DMS114 treated with DMSO at 0.1 percent for 48 hours (cell line): ENCODE results near the gene HP.
"Not testable (repeated sequence)": the region's sequence is repeated elsewhere in the genome, so short reads cannot be mapped to it uniquely, and the experiment has no call there.

ENCODE experiments used
- DNase-seq: peaks from one replicate; lab custom pipeline; 2025; ENCODE audit not compliant: unreplicated experiment; lab: John Stamatoyannopoulos, UW

Gene HP, protein sequence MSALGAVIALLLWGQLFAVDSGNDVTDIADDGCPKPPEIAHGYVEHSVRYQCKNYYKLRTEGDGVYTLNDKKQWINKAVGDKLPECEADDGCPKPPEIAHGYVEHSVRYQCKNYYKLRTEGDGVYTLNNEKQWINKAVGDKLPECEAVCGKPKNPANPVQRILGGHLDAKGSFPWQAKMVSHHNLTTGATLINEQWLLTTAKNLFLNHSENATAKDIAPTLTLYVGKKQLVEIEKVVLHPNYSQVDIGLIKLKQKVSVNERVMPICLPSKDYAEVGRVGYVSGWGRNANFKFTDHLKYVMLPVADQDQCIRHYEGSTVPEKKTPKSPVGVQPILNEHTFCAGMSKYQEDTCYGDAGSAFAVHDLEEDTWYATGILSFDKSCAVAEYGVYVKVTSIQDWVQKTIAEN

DNA sequence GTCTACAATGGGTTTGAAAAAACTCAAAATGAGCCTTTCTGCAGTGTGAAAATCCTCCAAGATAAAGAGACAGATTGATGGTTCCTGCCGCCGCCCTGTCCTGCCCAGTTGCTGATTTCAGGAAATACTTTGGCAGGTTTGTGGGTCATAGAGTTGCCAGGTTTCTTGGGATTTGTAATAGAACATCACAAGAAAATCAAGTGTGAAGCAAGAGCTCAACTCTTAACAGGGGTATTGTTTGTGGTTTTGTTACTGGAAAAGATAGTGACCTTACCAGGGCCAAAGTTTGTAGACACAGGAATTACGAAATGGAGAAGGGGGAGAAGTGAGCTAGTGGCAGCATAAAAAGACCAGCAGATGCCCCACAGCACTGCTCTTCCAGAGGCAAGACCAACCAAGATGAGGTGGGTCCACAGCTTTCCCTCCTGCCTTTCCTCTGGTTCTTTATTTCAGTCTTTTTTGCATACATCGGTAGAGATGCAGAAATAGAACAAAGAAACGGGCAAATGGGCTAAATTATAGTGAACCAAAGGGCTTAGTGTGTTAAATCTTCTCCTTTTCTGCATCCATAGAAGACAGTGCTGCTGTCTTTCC lies at the start of gene HP:
Gene HP, plus strand, starts transcription at position 252 of the 594 bp plus-strand sequence. Its CDS starts 148 bp downstream, at position 400.
- not testable (repeated sequence) for DNase-seq

DNA sequence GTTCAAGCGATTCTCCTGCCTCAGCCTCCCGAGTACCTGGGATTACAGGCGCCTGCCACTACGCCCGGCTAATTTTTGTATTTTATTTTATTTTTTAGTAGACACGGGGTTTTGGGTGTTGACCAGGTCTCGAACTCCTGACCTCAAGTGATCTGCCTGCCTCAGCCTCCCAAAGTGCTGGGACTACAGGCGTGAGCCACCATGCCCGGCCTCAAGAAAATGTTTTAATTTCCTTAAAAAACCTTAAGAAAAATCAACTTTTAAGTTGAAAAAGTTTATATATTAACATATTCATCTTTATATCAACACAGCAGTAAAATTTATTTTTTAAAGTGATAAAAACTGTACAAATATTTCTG lies 46.3 kb upstream of the HP start:
- not testable (repeated sequence) for DNase-seq

DNA sequence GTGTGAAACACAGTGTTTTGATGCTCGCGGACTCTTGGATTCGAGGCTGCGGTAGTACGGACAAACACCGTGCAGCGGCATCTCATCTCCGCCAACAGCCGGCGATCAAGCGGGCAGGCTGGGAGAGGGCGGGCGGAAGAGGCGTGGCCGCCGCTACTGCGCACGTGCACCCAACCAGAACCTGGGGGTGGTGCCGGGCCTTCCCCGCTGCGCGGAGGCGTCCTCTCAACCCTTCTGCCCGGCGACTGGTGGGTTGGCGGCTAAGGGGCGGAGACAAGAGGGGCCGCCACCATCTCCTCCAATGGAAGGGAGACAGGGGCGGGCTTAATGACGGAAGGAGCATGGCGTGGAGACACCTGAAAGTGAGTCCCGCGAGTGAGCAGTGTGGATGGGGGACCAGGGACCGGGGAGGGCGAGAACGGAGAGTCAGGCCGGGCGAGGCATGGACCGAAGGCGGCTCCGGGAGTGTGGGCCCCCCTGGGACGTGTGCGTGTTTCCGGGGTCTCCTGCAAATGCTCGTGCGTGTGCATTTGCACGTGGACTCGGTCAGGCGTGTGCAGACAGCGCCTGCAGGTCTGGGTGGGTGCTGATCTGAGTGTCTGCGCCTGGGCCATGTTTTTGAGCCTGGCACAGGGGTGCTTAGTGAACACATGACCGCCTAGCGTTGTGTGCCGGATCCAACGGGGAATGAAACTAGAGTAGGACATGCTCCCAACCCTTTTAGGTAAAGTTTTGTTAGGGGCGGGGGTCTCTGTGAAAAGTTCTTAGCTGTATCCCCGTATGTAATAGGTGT lies 45.7 kb upstream of the HP start, which contains the start of gene DHODH:
Gene DHODH, plus strand, starts transcription at position 321 of the 793 bp plus-strand sequence. Its CDS starts 21 bp downstream, at position 342.
- peak; percentile 99 for DNase-seq

DNA sequence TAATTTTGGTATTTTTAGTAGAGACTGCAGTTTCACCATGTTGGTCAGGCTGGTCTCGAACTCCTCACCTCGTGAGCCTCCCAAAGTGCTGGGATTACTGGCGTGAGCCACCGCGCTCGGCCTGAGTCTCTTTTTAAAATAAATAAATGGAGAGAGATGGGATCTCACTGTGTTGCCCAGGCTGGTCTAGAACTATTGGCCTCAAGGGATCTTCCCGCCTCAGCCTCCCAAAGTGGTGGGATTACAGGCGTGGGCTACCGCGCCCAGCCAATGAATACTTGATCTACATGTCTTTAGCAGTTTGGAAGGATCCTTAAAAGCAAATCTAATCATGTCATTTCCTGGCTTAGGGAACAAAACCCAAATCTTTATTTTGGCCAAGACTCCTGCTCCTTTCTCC lies 44.5 kb upstream of the HP start:
- no peak for DNase-seq

DNA sequence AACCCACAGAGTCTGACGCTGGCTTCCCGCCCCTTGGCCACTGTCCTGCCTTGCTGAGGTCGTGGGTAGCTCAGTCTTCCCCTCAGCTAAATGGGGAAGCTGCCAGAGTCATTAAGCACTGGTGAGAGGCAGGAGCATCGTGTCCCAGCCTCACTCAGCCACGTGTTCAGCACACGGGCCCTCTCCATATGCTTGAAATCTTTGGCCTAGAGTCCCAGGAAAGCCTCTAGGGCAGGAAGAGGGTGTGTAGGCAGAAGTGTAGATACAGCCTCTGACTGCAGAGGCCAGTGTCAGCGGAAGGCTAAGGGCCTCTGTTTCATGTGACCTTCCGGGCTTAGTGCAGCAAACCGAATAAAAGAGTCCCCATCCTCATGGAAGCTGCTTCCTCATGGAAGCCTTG lies 41.7 kb upstream of the HP start:
- no peak for DNase-seq

DNA sequence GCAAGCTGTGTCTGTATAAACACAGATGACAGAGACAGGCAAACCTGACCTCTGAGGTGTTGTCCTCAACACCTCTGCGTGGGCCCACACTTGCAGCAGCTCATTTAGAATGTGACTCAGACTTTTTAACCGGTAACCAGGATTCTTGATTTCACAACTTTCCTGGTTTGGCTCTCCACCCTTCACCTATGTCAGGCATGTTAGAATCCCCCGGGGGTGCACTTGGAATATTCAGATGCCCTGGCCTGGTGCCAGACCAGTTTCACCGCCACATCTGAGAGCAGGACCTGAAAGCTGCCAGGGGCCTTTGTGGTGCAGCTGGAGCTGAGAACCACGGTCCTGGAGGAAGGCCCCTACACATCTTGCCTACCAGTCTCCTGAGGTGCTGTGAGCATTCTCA lies 40.9 kb upstream of the HP start:
- DNase-seq: no peak

DNA sequence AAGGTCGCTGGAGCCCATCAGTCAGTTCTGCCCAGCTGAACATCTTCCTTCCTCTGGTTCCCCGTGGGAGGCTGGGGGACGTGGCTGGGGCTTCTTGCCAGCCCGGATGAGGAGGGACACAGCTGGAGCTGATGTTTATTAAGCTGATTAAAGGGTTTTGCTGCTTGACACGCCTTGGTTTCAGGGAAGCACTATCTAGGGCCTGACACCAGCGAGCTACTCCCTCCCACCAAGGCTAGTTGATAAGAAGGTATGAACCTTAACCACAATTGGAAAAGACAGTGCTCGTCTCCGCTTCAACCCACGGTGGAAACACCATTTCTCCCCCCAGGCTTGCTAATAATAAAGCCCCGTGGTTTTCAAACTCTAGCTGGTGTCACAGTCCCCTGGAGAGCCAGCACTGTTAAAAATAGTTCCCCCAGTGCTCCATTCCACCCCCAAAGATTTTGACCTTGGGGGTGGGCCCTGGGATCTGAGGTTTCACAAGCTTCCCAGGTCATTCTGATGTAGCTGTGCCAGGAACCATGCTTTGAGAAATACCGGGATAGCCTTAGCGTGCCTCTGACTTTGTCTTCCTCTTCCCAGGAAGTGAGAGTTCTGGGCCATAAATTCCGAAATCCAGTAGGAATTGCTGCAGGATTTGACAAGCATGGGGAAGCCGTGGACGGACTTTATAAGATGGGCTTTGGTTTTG lies 40.3 kb upstream of the HP start:
- no peak for DNase-seq

DNA sequence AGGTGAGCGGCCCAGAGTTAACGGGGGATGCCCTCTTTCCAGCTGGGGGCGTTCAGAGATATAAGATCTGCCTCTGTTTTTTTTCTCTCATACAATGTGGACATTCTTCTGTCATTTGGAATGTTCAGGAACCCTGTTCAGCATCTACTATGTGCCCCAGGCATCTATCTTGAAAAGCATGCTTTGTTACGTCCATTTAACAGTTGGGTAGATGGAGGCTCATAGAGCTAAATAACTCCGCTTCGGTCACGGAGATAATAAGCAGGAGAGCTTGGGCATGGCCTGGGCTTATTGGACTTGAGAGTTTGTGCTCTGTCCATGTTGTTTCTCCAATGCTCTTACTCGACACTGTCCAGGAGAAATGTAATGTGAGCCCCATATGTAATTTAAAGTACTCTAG lies 39.6 kb upstream of the HP start:
- DNase-seq: no peak

DNA sequence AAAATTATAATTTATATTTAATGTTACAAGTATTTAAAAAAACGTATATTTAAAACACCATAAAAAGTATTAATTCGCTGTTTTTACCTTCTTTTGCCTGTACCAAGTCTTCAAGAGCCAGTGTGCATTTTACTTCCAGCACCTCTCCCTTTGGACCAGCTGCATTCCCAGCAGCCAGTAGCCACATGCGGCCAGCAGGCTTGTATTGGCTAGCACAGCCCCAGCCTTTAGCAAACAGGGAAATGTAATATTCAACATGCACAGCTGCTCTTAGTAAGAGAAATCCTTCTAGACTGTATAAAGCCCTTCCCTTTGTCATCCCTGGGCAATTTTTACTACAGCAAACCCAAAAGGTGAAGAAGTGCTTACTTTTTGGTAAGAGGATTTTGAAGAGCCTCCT lies 39.2 kb upstream of the HP start:
- DNase-seq: no peak

DNA sequence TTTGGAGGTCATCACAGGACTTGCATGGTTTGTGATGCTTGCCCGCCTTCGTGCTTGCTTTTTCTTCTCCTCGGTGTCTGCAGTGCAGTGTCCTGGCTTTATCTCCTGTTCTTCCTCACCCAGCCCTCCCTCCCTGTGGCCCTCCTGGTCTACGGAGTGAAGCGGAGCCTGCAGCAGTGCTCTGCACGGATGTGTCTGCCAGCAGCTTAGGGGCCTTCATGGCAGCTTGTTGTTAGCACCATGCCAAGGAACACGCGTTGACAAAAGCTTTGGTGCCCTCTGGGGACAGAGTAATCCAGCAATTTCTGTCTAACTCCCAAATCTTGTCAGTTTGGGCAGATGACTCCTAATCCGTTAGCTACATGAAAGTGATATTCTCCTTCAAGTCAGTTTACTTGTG lies 35.8 kb upstream of the HP start:
- DNase-seq: no peak

DNA sequence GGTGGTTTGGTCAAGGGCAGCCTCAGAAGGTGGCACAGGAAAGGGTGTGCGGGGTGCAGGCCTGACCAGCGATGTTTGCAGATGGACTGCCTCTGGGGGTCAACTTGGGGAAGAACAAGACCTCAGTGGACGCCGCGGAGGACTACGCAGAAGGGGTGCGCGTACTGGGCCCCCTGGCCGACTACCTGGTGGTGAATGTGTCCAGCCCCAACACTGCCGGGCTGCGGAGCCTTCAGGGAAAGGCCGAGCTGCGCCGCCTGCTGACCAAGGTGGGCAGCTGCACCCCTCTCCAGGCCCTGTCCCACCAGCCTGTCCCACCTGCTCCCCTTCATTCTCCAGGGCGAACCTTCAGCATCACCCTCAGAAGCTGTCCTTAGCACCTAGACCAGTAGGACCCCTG lies 33.3 kb upstream of the HP start:
- no peak for DNase-seq

DNA sequence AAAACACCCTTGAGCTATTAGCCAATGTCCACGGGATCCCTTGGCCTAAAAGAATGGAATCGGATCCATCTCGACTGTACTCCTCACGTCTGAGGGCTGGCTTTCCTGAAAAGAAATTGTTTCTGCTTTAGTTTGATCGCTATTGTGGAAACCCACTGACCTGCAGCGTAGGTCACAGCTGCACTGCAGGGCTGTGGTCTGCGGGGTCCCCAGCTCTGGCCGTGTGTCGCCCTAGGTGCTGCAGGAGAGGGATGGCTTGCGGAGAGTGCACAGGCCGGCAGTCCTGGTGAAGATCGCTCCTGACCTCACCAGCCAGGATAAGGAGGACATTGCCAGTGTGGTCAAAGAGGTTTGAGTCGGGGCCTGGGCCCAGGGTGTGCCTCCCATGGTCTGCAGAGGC lies 32.2 kb upstream of the HP start:
- no peak for DNase-seq

DNA sequence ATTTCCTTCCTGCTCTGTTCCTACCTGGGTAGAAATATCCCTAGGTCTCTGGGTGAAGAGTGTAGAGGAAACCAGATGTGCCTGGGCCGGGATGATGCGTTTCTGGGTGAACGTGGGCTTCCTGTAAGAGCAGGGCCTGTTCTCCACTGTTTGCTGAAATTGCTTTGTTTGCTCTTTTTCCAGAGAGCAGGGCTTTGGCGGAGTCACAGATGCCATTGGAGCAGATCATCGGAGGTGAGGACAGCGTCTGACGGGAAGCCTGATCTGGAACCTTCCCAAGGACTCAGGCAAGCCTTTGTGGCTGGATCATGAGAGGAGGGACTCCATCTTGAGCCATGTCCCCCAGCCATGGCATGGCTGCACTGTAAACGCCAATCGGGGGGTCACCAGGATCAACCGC lies 30.3 kb upstream of the HP start:
- DNase-seq: no peak

DNA sequence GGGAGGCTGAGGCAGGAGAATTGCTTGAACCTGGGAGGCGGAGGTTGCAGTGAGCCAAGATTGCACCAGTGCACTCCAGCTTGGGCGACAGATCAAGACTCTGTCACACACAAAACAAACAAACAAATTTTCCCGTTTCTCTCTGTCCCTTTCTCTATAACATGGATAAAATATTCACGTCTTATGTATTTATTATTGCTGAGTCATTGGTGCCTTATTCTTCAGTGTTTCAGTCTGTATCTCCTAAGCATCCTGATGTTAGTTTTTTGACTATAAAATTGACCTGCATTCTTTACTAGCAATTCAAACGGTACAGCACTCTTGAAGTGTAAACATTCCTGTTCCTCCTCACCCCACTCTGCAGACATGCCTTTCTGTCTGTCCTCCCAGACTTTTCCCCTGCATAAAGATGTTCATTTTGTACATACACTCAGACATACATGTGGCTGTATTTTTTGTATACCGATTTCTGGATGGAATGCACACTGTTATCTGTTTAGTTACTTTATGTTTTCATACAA lies 29.4 kb upstream of the HP start:
- DNase-seq: no peak

DNA sequence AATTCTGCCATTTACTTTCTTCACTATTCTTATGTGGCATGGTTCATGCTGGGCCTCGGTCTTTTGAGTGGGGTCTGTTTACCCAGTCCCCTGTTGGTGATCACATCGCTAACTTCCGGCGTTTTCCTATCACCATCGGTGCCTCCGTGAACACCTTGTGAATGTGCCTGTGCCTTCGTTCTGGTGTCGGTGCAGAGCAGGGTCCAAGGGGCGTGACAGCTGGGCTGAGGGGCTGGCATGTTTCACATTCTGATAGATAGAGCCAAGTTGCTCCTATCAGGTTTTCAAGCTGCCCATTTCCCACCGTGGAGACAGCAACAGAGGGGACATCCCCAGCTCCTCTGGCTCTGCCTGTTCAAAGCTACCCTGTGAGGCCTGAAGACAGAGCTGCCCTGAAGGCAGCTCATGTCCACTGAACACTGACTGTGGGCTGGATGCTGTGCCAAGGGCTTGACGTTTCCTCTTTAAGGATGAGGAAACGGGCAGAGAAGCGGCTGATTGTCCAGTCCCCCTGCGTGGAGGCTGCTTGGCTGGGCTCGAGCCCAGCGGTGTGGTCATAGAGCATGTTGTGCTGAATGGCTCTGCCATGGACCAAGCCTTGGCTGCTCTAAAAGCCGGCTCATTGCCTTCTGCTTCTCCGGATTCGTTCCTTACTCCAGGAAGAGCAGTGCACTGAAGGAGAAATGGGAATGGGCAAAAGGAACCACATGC lies 28.7 kb upstream of the HP start:
- no peak for DNase-seq

DNA sequence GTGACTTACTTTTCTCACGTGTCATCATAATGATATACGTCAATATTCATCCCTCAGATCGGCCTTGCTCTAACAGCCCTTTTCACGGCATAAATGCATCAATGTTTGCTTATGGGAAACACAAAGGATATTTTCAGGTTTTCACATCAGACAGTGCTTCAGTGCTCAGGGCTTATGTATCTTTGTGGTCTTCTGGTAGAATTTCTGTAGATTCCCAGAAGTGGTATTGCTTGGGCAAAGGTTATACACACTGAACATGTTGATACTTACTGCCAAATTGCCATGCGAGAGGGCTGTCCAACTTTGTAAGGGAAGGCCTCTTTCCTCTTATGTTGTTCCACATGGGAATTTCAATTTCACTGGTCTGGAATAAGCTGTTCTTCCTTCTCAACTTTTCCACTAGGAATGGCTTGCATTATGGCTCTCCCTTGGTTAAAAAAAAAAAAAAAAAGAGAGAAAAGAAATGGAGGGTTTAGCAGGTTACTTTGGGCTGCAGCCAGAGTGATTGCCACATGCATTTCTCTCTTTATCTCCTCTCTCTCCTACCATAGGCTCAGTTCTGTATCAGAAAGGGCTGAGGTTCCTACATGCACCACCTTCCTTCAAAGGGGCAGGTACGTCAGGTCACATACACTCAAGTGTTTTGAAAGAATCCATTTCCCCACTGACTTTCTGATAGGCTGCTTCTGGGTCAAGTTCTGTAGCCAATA lies 26.5 kb upstream of the HP start:
- DNase-seq: no peak

DNA sequence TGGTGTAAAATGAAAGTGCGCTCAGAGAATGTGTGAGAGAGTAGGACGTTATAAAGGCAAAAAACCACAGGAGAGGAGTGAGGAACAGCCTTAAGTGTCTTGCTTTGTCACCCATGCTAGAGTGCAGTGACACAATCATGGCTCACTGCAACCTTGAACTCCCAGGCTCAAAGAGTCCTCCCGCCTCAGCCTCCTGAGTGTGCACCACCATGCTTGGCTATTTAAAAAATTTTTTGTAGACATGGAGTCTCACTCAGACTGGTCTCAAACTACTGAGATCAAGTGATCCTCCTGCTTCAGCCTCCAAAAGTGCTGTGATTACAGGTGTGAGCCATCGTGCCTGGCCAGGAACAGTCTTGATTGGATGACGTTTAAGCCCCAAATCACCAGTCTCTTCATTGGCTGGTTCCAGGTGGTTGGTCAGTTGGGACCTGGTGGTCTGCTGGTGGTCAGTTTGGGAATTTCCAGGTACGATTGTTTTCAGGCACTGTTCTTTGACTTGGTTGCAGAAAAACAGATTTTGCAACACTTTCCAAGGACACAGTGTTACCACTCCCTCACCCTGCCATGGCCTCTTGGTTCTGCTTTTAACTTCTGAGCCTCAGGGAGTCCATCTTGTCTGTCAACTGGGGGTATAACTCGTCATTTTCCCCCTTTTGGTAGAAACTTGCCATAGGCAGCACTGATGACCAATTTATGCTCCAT lies 24.6 kb upstream of the HP start:
- DNase-seq: no peak

DNA sequence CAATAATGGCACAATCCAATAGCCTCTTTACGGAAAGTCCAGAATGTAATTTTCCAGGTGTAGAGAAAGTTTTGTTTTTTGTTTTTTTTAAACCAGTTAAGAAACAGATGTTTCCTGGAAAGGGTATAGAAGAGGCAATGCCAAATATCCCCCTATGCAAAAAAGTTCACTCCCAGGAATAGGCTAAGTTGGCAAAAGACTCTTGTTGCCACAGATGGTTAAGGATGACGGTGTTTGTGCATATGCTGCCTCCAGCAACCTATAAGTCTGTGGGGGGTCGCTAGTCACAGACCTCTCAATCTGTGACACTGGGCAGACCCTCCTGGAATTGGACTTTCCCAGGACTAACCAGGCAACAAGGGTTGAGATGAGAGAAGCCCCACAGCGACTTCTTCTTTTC lies 20.9 kb upstream of the HP start:
- no peak for DNase-seq

DNA sequence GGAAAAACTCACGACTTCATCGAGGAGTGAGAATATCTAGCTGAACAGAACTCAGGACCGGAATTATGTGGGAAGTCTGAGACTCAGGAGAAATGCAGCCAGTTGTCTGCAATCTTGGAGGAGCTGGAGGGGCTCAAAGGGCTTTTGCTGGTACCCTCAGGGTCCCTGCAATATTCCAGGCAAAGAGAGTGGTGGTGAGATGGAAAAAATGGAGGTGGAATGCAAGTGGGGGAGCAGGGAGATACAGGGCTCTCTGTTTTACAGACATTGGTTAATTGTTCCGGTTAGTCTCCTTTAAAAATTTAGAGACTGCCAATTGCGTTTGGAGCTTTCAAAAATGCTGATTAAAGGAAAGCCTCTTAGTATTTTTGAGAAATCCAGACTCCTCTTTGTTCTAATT lies 18.2 kb upstream of the HP start:
- no peak for DNase-seq
